WTC11 (cell line): ENCODE data around the gene RRP1. TPM values are rescaled to one million over a fixed set of nuclear protein-coding genes. Genes with fewer than 3 reads are reported as not detected.

Experiments
- ATAC-seq: fragments of 200-7000 bp; cut with Tn5 transposase; 2 replicates; pipeline ENCODE4 v1.10.0; 2021; ENCODE audit warnings: mild to moderate bottlenecking, moderate library complexity
- CTCF ChIA-PET: fragments of 300-600 bp; sonication (Branson Sonifier 250); formaldehyde crosslinking; loops from one replicate; lab custom pipeline; 2021; ENCODE audit warnings: antibody characterized with exemption; lab: Charles Lee
- POLR2A ChIA-PET: fragments of 350-600 bp; sonication (Branson Sonifier 250); formaldehyde crosslinking; loops from one replicate; lab custom pipeline; 2021; ENCODE audit warnings: antibody characterized with exemption; lab: Charles Lee
- DNase-seq: peaks from one replicate; pipeline ENCODE4 v3.0.0; 2021; ENCODE audit warnings: low spot score
- H3K27ac Mint-ChIP-seq: 2 replicates; pipeline ENCODE4 v1.8.0; 2021; ENCODE audit warnings: mixed read lengths
- H3K27me3 Mint-ChIP-seq: 2 replicates; pipeline ENCODE4 v1.8.0; 2021; ENCODE audit warnings: low read depth, mild to moderate bottlenecking, moderate library complexity, mixed read lengths
- H3K36me3 Mint-ChIP-seq: 2 replicates; pipeline ENCODE4 v1.8.0; 2021; ENCODE audit warnings: mixed read lengths
- H3K4me1 Mint-ChIP-seq: 2 replicates; pipeline ENCODE4 v1.8.0; 2022; ENCODE audit warnings: mixed read lengths
- H3K4me3 Mint-ChIP-seq: 2 replicates; pipeline ENCODE4 v1.8.0; 2021; ENCODE audit warnings: mild to moderate bottlenecking, moderate library complexity, mixed read lengths
- H3K9me3 Mint-ChIP-seq: 2 replicates; pipeline ENCODE4 v1.8.0; 2021; ENCODE audit warnings: mixed read lengths
- AR ChIP-seq: fragments of 250-450 bp; sonication (Bioruptor Pico); IDR thresholded peaks from 2 replicates; pipeline ENCODE4 v1.9.0; 2021; ENCODE audit warnings: mild to moderate bottlenecking
- CDX4 ChIP-seq: fragments of 250-450 bp; sonication (Bioruptor Pico); IDR thresholded peaks from 2 replicates; pipeline ENCODE4 v1.9.0; 2021; ENCODE audit warnings: moderate library complexity, mild to moderate bottlenecking, inconsistent platforms, borderline replicate concordance
- CREB1 ChIP-seq: sonication (generic); formaldehyde crosslinking; IDR thresholded peaks from 2 replicates; pipeline ENCODE4 v1.8.0; 2023; ENCODE audit warnings: mild to moderate bottlenecking, missing genetic modification reagents
- CREM ChIP-seq: sonication (generic); formaldehyde crosslinking; IDR thresholded peaks from 2 replicates; pipeline ENCODE4 v1.8.1; 2022; ENCODE audit warnings: mild to moderate bottlenecking, missing genetic modification reagents, moderate library complexity
- E2F5 ChIP-seq: sonication (generic); formaldehyde crosslinking; IDR thresholded peaks from 2 replicates; pipeline ENCODE4 v1.8.1; 2022; ENCODE audit warnings: mild to moderate bottlenecking, moderate library complexity, missing genetic modification reagents
- IRF2 ChIP-seq: sonication (generic); formaldehyde crosslinking; IDR thresholded peaks from 2 replicates; pipeline ENCODE4 v1.8.0; 2022; ENCODE audit warnings: low read depth, missing genetic modification reagents, borderline replicate concordance
- JAZF1 ChIP-seq: fragments of 250-450 bp; sonication (Bioruptor Pico); IDR thresholded peaks from 2 replicates; pipeline ENCODE4 v1.9.0; 2021; ENCODE audit warnings: moderate library complexity, mild to moderate bottlenecking, inconsistent platforms
- NFE2L1 ChIP-seq: sonication (generic); formaldehyde crosslinking; IDR thresholded peaks from 2 replicates; pipeline ENCODE4 v1.8.1; 2023; ENCODE audit warnings: missing genetic modification reagents
- OVOL2 ChIP-seq: fragments of 250-450 bp; sonication (Bioruptor Pico); IDR thresholded peaks from 2 replicates; pipeline ENCODE4 v1.9.0; 2021; ENCODE audit warnings: mild to moderate bottlenecking, borderline replicate concordance
- PRDM15 ChIP-seq: sonication (generic); formaldehyde crosslinking; IDR thresholded peaks from 2 replicates; pipeline ENCODE4 v1.8.0; 2022; ENCODE audit warnings: missing genetic modification reagents
- ZBTB21 ChIP-seq: sonication (generic); formaldehyde crosslinking; IDR thresholded peaks from 2 replicates; pipeline ENCODE4 v1.8.1; 2023; ENCODE audit warnings: mild to moderate bottlenecking, missing genetic modification reagents, borderline replicate concordance
- ZNF396 ChIP-seq: fragments of 250-450 bp; sonication (Bioruptor Pico); IDR thresholded peaks from 2 replicates; pipeline ENCODE4 v1.8.0; 2021; ENCODE audit warnings: mild to moderate bottlenecking, moderate library complexity, borderline replicate concordance
- ZNF416 ChIP-seq: fragments of 250-450 bp; sonication (Bioruptor Pico); IDR thresholded peaks from 2 replicates; pipeline ENCODE4 v1.9.0; 2021; ENCODE audit warnings: mild to moderate bottlenecking, inconsistent platforms
- ZNF423 ChIP-seq: fragments of 250-450 bp; sonication (Bioruptor Pico); IDR thresholded peaks from 2 replicates; pipeline ENCODE4 v2.1.2; 2022; ENCODE audit warnings: mild to moderate bottlenecking, moderate library complexity
- total RNA-seq: library from RNA; stranded (reverse); gene quantifications from 3 replicates; pipeline ENCODE4 v1.2.3, GENCODE V29; 2021
- TF ChIP-seq, protein P1 (sequence below): sonication (generic); formaldehyde crosslinking; IDR thresholded peaks from 2 replicates; pipeline ENCODE4 v1.8.0; 2023; ENCODE audit warnings: missing genetic modification reagents
- TF ChIP-seq, protein P2 (sequence below): sonication (generic); formaldehyde crosslinking; IDR thresholded peaks from 2 replicates; pipeline ENCODE4 v1.8.0; 2022; ENCODE audit warnings: mild to moderate bottlenecking, missing genetic modification reagents
- TF ChIP-seq, protein P3 (sequence below): sonication (generic); formaldehyde crosslinking; IDR thresholded peaks from 2 replicates; pipeline ENCODE4 v1.8.1; 2023; ENCODE audit warnings: mild to moderate bottlenecking, missing genetic modification reagents
- TF ChIP-seq, protein P4 (sequence below): sonication (generic); formaldehyde crosslinking; IDR thresholded peaks from 2 replicates; pipeline ENCODE4 v1.8.0; 2022; ENCODE audit warnings: mild to moderate bottlenecking, missing genetic modification reagents
- TF ChIP-seq, protein P5 (sequence below): sonication (generic); formaldehyde crosslinking; IDR thresholded peaks from 2 replicates; pipeline ENCODE4 v1.8.1; 2023; ENCODE audit warnings: mild to moderate bottlenecking, missing genetic modification reagents, moderate library complexity
- TF ChIP-seq, protein P6 (sequence below): fragments of 250-450 bp; sonication (Bioruptor Pico); IDR thresholded peaks from 2 replicates; pipeline ENCODE4 v1.9.0; 2021; ENCODE audit warnings: mild to moderate bottlenecking

Gene RRP1
- total RNA-seq, 1 experiment from 2014 or later: 53.0 TPM

DNA sequence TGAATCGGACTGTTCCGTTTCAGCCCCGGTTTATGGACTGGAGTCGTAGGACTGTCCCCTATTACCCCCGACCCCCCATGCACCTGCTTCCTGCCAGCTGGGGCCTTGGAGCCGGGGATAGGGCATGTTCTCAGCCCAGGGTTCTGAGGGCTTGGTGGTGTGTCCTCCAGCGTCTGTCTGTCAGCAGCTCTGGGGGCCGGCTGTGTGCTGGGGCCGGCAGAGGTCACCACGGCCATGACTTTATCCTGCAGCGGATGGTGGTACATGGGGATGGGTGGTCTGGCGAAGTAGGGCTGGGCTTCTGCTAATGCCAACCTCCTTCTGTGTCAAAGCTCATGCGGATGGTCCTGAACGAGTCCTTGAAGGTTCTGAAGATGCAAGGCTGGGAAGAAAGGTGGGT lies 5.5 kb downstream of the RRP1 start:
- peaks cover 11% of the 10 kb centered on the region for H3K4me1 Mint-ChIP-seq
- no peak overlapping the region for H3K27ac Mint-ChIP-seq
- POLR2A ChIA-PET: no interaction called here
- peaks cover 74% of the 10 kb centered on the region for H3K36me3 Mint-ChIP-seq
- no peak overlapping the region for H3K4me3 Mint-ChIP-seq
- TF ChIP-seq OVOL2 (CRISPR knock-in tag): no peak
- TF ChIP-seq, protein P1, sequence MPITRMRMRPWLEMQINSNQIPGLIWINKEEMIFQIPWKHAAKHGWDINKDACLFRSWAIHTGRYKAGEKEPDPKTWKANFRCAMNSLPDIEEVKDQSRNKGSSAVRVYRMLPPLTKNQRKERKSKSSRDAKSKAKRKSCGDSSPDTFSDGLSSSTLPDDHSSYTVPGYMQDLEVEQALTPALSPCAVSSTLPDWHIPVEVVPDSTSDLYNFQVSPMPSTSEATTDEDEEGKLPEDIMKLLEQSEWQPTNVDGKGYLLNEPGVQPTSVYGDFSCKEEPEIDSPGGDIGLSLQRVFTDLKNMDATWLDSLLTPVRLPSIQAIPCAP: no peak
- TF ChIP-seq JAZF1 (CRISPR knock-in tag): no peak
- TF ChIP-seq ZNF416: no peak
- TF ChIP-seq, protein P2, sequence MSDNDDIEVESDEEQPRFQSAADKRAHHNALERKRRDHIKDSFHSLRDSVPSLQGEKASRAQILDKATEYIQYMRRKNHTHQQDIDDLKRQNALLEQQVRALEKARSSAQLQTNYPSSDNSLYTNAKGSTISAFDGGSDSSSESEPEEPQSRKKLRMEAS (CRISPR knock-in tag): no peak
- TF ChIP-seq CREM (CRISPR knock-in tag): no peak
- no peak for TF ChIP-seq E2F5 (CRISPR knock-in tag)
- H3K9me3 Mint-ChIP-seq: no peaks in the 10 kb centered on the region
- DNase-seq (no peak), ATAC-seq (no peak)
- CTCF ChIA-PET: no interaction called here
- no peaks in the 10 kb centered on the region for H3K27me3 Mint-ChIP-seq

DNA sequence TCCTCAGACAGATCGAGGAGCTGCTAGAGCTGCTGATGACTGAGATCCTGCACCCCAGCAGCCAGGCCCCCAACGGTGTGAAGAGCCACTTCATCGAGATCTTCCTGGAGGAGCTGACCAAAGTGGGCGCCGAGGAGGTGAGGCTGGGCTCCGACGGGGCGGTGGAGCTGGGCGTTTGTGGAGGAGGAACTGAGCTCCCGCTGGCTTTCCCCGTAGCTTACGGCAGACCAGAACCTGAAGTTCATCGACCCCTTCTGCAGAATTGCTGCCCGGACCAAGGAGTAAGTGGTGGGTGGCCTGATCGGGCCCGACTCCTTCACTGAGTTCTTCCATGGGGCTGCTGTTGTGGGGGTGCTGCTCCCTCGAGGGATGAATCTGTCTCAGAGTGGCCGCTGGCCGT lies 8.0 kb downstream of the RRP1 start:
- ChIA-PET CTCF (no interaction called here), POLR2A (no interaction called here)
- no peak for ATAC-seq
- H3K4me3 Mint-ChIP-seq: no peak overlapping the region
- no peaks in the 10 kb centered on the region for H3K9me3 Mint-ChIP-seq
- TF ChIP-seq NFE2L1 (CRISPR knock-in tag) (no peak), ZNF396 (CRISPR knock-in tag) (no peak), IRF2 (CRISPR knock-in tag) (no peak), CREB1 (CRISPR knock-in tag) (no peak), ZNF423 (no peak), CDX4 (CRISPR knock-in tag) (no peak), ZNF416 (no peak), ZBTB21 (CRISPR knock-in tag) (no peak), PRDM15 (CRISPR knock-in tag) (no peak), AR (CRISPR knock-in tag) (no peak)
- TF ChIP-seq, protein P3, sequence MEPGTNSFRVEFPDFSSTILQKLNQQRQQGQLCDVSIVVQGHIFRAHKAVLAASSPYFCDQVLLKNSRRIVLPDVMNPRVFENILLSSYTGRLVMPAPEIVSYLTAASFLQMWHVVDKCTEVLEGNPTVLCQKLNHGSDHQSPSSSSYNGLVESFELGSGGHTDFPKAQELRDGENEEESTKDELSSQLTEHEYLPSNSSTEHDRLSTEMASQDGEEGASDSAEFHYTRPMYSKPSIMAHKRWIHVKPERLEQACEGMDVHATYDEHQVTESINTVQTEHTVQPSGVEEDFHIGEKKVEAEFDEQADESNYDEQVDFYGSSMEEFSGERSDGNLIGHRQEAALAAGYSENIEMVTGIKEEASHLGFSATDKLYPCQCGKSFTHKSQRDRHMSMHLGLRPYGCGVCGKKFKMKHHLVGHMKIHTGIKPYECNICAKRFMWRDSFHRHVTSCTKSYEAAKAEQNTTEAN: no peak
- TF ChIP-seq, protein P4, sequence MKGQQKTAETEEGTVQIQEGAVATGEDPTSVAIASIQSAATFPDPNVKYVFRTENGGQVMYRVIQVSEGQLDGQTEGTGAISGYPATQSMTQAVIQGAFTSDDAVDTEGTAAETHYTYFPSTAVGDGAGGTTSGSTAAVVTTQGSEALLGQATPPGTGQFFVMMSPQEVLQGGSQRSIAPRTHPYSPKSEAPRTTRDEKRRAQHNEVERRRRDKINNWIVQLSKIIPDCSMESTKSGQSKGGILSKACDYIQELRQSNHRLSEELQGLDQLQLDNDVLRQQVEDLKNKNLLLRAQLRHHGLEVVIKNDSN: no peak
- TF ChIP-seq, protein P2 (CRISPR knock-in tag): no peak
- TF ChIP-seq, protein P5, sequence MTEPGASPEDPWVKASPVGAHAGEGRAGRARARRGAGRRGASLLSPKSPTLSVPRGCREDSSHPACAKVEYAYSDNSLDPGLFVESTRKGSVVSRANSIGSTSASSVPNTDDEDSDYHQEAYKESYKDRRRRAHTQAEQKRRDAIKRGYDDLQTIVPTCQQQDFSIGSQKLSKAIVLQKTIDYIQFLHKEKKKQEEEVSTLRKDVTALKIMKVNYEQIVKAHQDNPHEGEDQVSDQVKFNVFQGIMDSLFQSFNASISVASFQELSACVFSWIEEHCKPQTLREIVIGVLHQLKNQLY: no peak
- TF ChIP-seq, protein P6, sequence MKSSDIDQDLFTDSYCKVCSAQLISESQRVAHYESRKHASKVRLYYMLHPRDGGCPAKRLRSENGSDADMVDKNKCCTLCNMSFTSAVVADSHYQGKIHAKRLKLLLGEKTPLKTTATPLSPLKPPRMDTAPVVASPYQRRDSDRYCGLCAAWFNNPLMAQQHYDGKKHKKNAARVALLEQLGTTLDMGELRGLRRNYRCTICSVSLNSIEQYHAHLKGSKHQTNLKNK: no peak
- TF ChIP-seq, protein P1: no peak
- no peaks in the 10 kb centered on the region for H3K27me3 Mint-ChIP-seq
- no peaks in the 10 kb centered on the region for H3K4me1 Mint-ChIP-seq
- H3K36me3 Mint-ChIP-seq: peaks cover 80% of the 10 kb centered on the region
- DNase-seq: no peak
- H3K27ac Mint-ChIP-seq: no peak overlapping the region
